Sigmoid colon (tissue), 7 donors: ENCODE data around the gene CHKA. TPM values are rescaled to one million over a fixed set of nuclear protein-coding genes. Genes with fewer than 3 reads are reported as not detected.

Experiments used
- DNase-seq: peaks from one replicate; pipeline ENCODE4 v3.0.0-alpha.2; 2019
- H3K27ac ChIP-seq, 4 donors: fragments of 200-600 bp; sonication (generic); one replicate each; pipeline ENCODE4 v1.5.1; 2016 to 2019; ENCODE audit warnings: mild to moderate bottlenecking in 1 of 4
- H3K27me3 ChIP-seq, 3 donors: fragments of 200-600 bp; sonication (generic); one replicate each; pipeline ENCODE4 v1.5.1; 2019; ENCODE audit warnings: mild to moderate bottlenecking in 1 of 3
- H3K36me3 ChIP-seq, 4 donors: fragments of 200-600 bp; sonication (generic); one replicate each; pipeline ENCODE4 v1.5.1; 2016 to 2019
- H3K4me1 ChIP-seq, 4 donors: fragments of 200-600 bp; sonication (generic); one replicate each; pipeline ENCODE4 v1.5.1; 2017 to 2019
- H3K4me3 ChIP-seq, 4 donors: fragments of 200-600 bp; sonication (generic); one replicate each; pipeline ENCODE4 v1.5.1; 2017 to 2019; ENCODE audit warnings: mild to moderate bottlenecking in 2 of 4, moderate library complexity in 1 of 4
- H3K9me3 ChIP-seq, 4 donors: fragments of 200-600 bp in 3 of 4; sonication (generic) in 3 of 4; one replicate each; pipeline versions ENCODE4 v1.5.1 to v1.6.1; 2013 to 2019
- CTCF ChIP-seq, 4 experiments: fragments of 450-650 bp in 3 of 4; fragments of 200-600 bp in 1 of 4; IDR thresholded peaks; one replicate each; pipeline ENCODE4 v1.5.1; 2016 to 2019; ENCODE audit warnings: antibody characterized with exemption in 4 of 4, mild to moderate bottlenecking in 3 of 4, moderate library complexity in 2 of 4
- EP300 ChIP-seq, 4 donors: sonication (generic); formaldehyde crosslinking; IDR thresholded peaks; one replicate each; pipeline ENCODE4 v1.6.1; 2017; ENCODE audit warnings: antibody characterized with exemption in 4 of 4
- POLR2A ChIP-seq, 2 donors: fragments of 450-650 bp; IDR thresholded peaks; one replicate each; pipeline ENCODE4 v1.6.1; 2016; ENCODE audit warnings: antibody characterized with exemption in 2 of 2, mild to moderate bottlenecking in 2 of 2, moderate library complexity in 2 of 2
- POLR2AphosphoS5 ChIP-seq, 4 donors: sonication (generic); formaldehyde crosslinking; IDR thresholded peaks; one replicate each; pipeline ENCODE4 v1.6.1; 2017; ENCODE audit warnings: antibody characterized with exemption in 4 of 4
- WGBS, 2 donors: extraction: QIAGEN DNeasy Blood & Tissue Kit; methylation state at CpG; one replicate each; pipeline ENCODE4 v1.1.7; 2013; 5-methylcytosine and 5-hydroxymethylcytosine counted together
- intact Hi-C: fragments of 100-400 bp; cut with DNase I; formaldehyde crosslinking; loops from one replicate; pipeline ENCODE4 v1.15.1; 2023
- polyA plus RNA-seq, 3 donors: library from polyadenylated mRNA; stranded (reverse); fragments of 200-250 nt; gene quantifications; one replicate each; pipeline ENCODE4 v1.2.3, GENCODE V29; 2013
- total RNA-seq, 4 donors: library from RNA; depleted of rRNA; stranded (reverse); fragments of >200 nt; gene quantifications; one replicate each; pipeline ENCODE4 v1.1.0, GENCODE V29; 2016
- donor health status: healthy with polysubstance abuse.
- donor health status: Bipolar disorder and iron deficiency.
- donor health status: healthy.

The CHKA gene
- total and polyA plus RNA-seq, 7 donors = 16.4 to 41.0 (median 27.0) TPM

GRCh38 chr11:68148879-68149278 lies 27.7 kb upstream of the CHKA start:
- intact Hi-C loops = no loop called here
- Histone ChIP-seq H3K4me1 (peaks cover 0 to 22% (median 18%) of the 10 kb centered on the region in 4 donors), H3K9me3 (no peaks in the 10 kb centered on the region), H3K27ac (no peak overlapping the region), H3K4me3 (no peak overlapping the region), H3K27me3 (no peaks in the 10 kb centered on the region), H3K36me3 (no peaks in the 10 kb centered on the region)
- 30 to 70% methylated on average over 7 of the region's 7 CpGs for WGBS, 2 donors
- no peak for DNase-seq
- TF ChIP-seq POLR2AphosphoS5 (IDR thresholded peaks at IDR 0.05) = no peak
- no peak for TF ChIP-seq CTCF (IDR thresholded peaks at IDR 0.05)
- TF ChIP-seq EP300 (IDR thresholded peaks at IDR 0.05) = no peak
- no peak for TF ChIP-seq POLR2A (IDR thresholded peaks at IDR 0.05)

DNA sequence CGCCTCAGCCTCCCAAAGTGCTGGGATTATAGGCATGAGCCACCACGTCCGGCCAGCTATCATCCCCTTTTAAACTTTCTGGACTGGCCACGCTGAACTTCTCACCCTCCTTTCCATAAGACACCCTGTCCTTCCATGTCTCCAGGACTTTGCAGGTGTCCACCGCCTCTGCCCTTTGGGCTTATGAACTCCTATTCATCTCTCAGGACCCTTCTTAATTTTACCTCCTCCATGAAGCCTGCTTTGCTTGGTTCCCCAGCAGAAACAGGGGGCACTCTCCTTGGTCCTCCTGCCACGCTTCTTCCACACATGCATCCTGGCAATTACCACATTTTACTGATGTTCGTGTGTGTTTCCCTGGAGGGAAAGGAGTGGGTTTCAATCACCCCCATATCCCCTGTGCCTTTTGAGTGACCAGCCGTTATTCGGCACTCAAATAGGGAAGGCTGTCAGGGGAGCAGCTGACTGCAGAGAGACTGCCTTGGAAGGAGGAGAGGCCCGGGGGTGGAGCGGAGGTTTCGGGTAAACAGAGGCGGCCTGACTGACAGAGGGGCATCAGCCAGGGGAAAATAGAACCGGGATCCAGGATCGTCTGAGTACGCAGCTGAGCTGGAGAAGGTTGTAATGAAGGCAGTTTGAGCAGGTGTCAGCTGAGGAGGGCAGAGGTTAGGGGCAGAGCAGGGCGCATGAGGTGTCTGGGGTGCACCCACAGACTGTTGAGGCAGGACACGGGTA lies 27.1 kb upstream of the CHKA start:
- Histone ChIP-seq H3K36me3 (no peaks in the 10 kb centered on the region), H3K27ac (no peak overlapping the region), H3K9me3 (no peaks in the 10 kb centered on the region), H3K27me3 (no peaks in the 10 kb centered on the region), H3K4me3 (no peak overlapping the region), H3K4me1 (peaks cover 0 to 20% (median 17%) of the 10 kb centered on the region in 4 donors)
- intact Hi-C loops = no loop called here
- no peak for DNase-seq
- TF ChIP-seq POLR2A (IDR thresholded peaks at IDR 0.05) (no peak), CTCF (IDR thresholded peaks at IDR 0.05) (no peak), EP300 (IDR thresholded peaks at IDR 0.05) (no peak), POLR2AphosphoS5 (IDR thresholded peaks at IDR 0.05) (no peak)
- WGBS, 2 donors = 59 to 87% methylated on average over 18 of the region's 18 CpGs

- 18 to 57% methylated on average over 13 of the region's 13 CpGs for WGBS, 2 donors
- TF ChIP-seq CTCF (IDR thresholded peaks at IDR 0.05) (no peak), POLR2A (IDR thresholded peaks at IDR 0.05) (peak in 1 of 2 donors; percentile 35)
- Histone ChIP-seq H3K27ac (peak overlapping the region in 2 of 4 donors; percentile 18 to 39), H3K9me3 (no peaks in the 10 kb centered on the region), H3K36me3 (no peaks in the 10 kb centered on the region), H3K27me3 (no peaks in the 10 kb centered on the region), H3K4me1 (peaks cover 0 to 16% (median 13%) of the 10 kb centered on the region in 4 donors), H3K4me3 (no peak overlapping the region)
- DNase-seq = no peak
- intact Hi-C loops = no loop called here
These were observed 25.7 kb upstream of the CHKA start for GRCh38 chr11:68146704-68147474.

GRCh38 chr11:68146010-68146540 lies 24.9 kb upstream of the CHKA start:
- Histone ChIP-seq H3K4me3 (no peak overlapping the region), H3K9me3 (no peaks in the 10 kb centered on the region), H3K36me3 (no peaks in the 10 kb centered on the region), H3K27ac (peak overlapping the region in 2 of 4 donors; percentile 18 to 35), H3K4me1 (peaks cover 0 to 16% (median 13%) of the 10 kb centered on the region in 4 donors), H3K27me3 (no peaks in the 10 kb centered on the region)
- DNase-seq = peak; percentile 89
- WGBS, 2 donors = 9 to 51% methylated on average over 15 of the region's 15 CpGs
- TF ChIP-seq CTCF (IDR thresholded peaks at IDR 0.05) (no peak), POLR2AphosphoS5 (IDR thresholded peaks at IDR 0.05) (peak in 2 of 4 donors; percentile 15 to 41), POLR2A (IDR thresholded peaks at IDR 0.05) (peak in 1 of 2 donors; percentile 57)
- intact Hi-C loops = no loop called here
